ENCODE results near the gene ERGIC1. TPM values are rescaled to one million over a fixed set of nuclear protein-coding genes. Genes with fewer than 3 reads are reported as not detected.

Gene ERGIC1
- total and polyA plus RNA-seq, 2 of the 8 experiments (the other 6 are each of a cell fraction or from before 2014, with no cell fraction given): 95.3 to 106 TPM

DNA sequence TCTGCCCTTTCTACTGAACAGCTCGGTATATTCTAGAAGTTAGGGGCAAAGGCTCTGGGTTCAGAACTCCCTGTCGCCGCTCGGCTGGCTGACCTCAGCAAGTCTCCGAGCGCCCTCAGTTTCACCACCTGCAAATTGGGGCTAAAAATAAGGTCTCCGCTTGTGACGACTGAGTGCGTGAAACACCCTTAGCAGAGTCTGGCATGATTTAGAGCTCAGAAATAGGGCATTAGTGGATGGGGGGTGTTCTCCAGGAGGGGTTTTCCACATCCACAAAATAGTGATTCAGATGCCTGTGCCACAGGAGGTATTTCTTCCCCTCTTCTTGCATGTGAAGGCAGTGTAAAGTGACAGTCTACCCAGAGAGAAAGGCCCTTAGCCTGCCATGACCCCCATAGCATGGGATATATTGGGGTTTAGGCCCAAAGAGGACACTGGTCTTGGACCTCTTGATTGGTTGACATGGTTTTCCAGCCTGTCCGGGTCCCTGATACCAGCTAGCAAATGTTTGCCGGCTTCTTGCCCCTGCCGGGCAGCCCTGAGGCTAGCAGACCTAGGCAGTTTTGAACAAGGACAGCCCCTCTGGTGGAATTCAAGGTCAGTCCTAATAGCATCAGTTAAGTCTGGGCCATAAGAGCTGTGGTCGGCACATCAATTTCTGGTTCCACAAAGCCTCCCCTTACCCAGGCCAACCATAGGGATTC is 1.4 kb downstream of the ERGIC1 start:
- H3K4ac ChIP-seq (replicated peaks; ENCODE audit: insufficient read length, low read depth, low read length): no peak overlapping the region
- H3K79me2 ChIP-seq (ENCODE audit: control insufficient read depth in 1 of 2, insufficient read depth in 2 of 2, low read length in 2 of 2): peaks cover 16 to 52% of the 10 kb centered on the region in 2 experiments
- no peak overlapping the region for H3K14ac ChIP-seq (ENCODE audit: insufficient read length)
- H2AK5ac ChIP-seq (ENCODE audit: low read depth, low read length): no peak overlapping the region; the same call in 1 of the 2 replicates
- H3K4me3 ChIP-seq (ENCODE audit: extremely low read depth in 1 of 4, insufficient read depth in 2 of 4, low read depth in 3 of 4, low read length in 4 of 4): peak overlapping the region; percentile 63 to 75 (median 69)
- peaks cover 20% of the 10 kb centered on the region for H3K79me1 ChIP-seq (ENCODE audit: low read depth, low read length)
- no peak overlapping the region; the same call in 1 of the 2 replicates for H4K8ac ChIP-seq (ENCODE audit: extremely low read depth, insufficient read depth, low read length)
- H2AFZ ChIP-seq (ENCODE audit: low read length): no peak overlapping the region
- 78% methylated on average over 12 of the region's 13 CpGs; no CpG with 5 or more reads in 1 of the 2 experiments for WGBS, 2 experiments (ENCODE audit: extremely low coverage in 1 of 2, insufficient coverage in 1 of 2, insufficient read length in 1 of 2, insufficient replicate concordance in 2 of 2, low coverage in 1 of 2, low lambda C conversion rate in 2 of 2, missing lambda C conversion rate in 1 of 2)
- H2BK20ac ChIP-seq (ENCODE audit: low read length): no peak overlapping the region
- no peak overlapping the region for H3K9ac ChIP-seq (replicated peaks in 1 of 4; ENCODE audit: extremely low read depth in 1 of 4, low read depth in 3 of 4, low read length in 3 of 4)
- no peak overlapping the region for H2BK12ac ChIP-seq (ENCODE audit: low read depth, low read length)
- H4K20me1 ChIP-seq (replicated peaks in 1 of 2; ENCODE audit: control insufficient read depth in 1 of 2, insufficient read depth in 2 of 2, low read length in 2 of 2): peaks cover 6 to 35% of the 10 kb centered on the region in 2 experiments
- TF ChIP-seq JUN (IDR thresholded peaks at IDR 0.05; ENCODE audit: low read depth, low read length) (no peak), EZH2 (IDR thresholded peaks at IDR 0.05; ENCODE audit: low read depth, low read length, severe bottlenecking) (no peak)
- H4K91ac ChIP-seq (replicated peaks; ENCODE audit: insufficient read length, low read length): no peak overlapping the region
- no peak for DNase-seq (ENCODE audit: low read depth in 1 of 2, low spot score in 2 of 2)
- no peak overlapping the region for H3K18ac ChIP-seq (ENCODE audit: extremely low read depth, low read length)
- ChIA-PET POLR2A (ENCODE audit: partially characterized antibody) (interaction anchor here (1.0 to 4.9 kb wide), 8 partner anchors 8 to 65 kb away, joined by 3 to 42 read pairs (median 4); partner anchors contain the start of gene DUSP1), CTCF (ENCODE audit: partially characterized antibody) (interaction anchor here (0.6 to 2.2 kb wide), 14 partner anchors 8 to 568 kb away, joined by 3 to 8 read pairs (median 3); no protein-coding TSS in a partner anchor)
- 0 out of 2 replicates have a peak overlapping the region, but pooled peaks have one; percentile 52 for H2BK5ac ChIP-seq (ENCODE audit: low read depth, low read length)
- no peak overlapping the region for H2BK15ac ChIP-seq (ENCODE audit: low read length)
- peaks cover 4 to 13% (median 9%) of the 10 kb centered on the region in 4 experiments for H3K4me1 ChIP-seq (replicated peaks in 1 of 4; ENCODE audit: control insufficient read depth in 3 of 4, insufficient read depth in 4 of 4, low read length in 3 of 4)
- H3K27ac ChIP-seq (ENCODE audit: low read depth, low read length): peak overlapping the region; percentile 17; the same call in 1 of the 2 replicates
- no peaks in the 10 kb centered on the region for H3K27me3 ChIP-seq (replicated peaks in 1 of 4; ENCODE audit: control insufficient read depth in 3 of 4, extremely low read depth in 1 of 4, insufficient read depth in 3 of 4, low read length in 3 of 4)
- no peaks in the 10 kb centered on the region for H3K9me3 ChIP-seq (ENCODE audit: insufficient read depth in 2 of 2, low read depth in 1 of 2, low read length in 1 of 2)
- H4K5ac ChIP-seq (ENCODE audit: insufficient read length, low read depth, low read length): no peak overlapping the region
- peaks cover 2% of the 10 kb centered on the region; the same call in 1 of the 2 replicates for H3K23me2 ChIP-seq (ENCODE audit: low read depth, low read length)
- H3K4me2 ChIP-seq (ENCODE audit: insufficient read depth in 1 of 2, low read depth in 2 of 2, low read length in 2 of 2): peak overlapping the region; percentile 72 to 73
- H3K56ac ChIP-seq (replicated peaks; ENCODE audit: insufficient read length, low read depth, low read length): no peak overlapping the region
- no peak overlapping the region for H2BK120ac ChIP-seq (replicated peaks; ENCODE audit: low read depth, low read length)
- no peak for FAIRE-seq
- H3K36me3 ChIP-seq (ENCODE audit: control insufficient read depth in 2 of 4, insufficient read depth in 4 of 4, low read length in 3 of 4): peaks cover 0 to 6% (median under 1%) of the 10 kb centered on the region in 4 experiments; a peak in 2 of 8 replicates
- no peak overlapping the region for H3K23ac ChIP-seq (ENCODE audit: insufficient read length)
